ENCODE results near the gene CAPN12. TPM values are rescaled to one million over a fixed set of nuclear protein-coding genes. Genes with fewer than 3 reads are reported as not detected.

CAPN12 gene
- polyA plus RNA-seq, 1 of the 3 experiments (the other 2 are of a cell fraction): 3.0 TPM

GRCh38 chr19:38717855-38718254 is 26.4 kb downstream of the CAPN12 start (continued):
- TF ChIP-seq USF1 (IDR thresholded peaks at IDR 0.05; ENCODE audit: borderline replicate concordance, low read depth): no peak
- no peak for TF ChIP-seq CTCF (IDR thresholded peaks at IDR 0.05)

- POLR2A ChIA-PET: no interaction called here
- H4K20me1 ChIP-seq (ENCODE audit: insufficient read depth): 0 out of 2 replicates have a peak, but pooled peaks cover 4% of the 10 kb centered on the region
Measured at GRCh38 chr19:38717051-38717450, 27.2 kb downstream of the CAPN12 start.

More at GRCh38 chr19:38717051-38717450, 27.2 kb downstream of the CAPN12 start:
- DNase-seq: no peak
- Histone ChIP-seq H2AFZ (ENCODE audit: low read depth) (no peak overlapping the region), H3K4me1 (ENCODE audit: control insufficient read depth in 1 of 2, insufficient read depth in 2 of 2, low read depth in 1 of 2, low read length in 1 of 2) (peaks cover 0 to 15% of the 10 kb centered on the region in 2 experiments; a peak in 1 of 4 replicates), H3K9me3 (no peaks in the 10 kb centered on the region), H3K27ac (ENCODE audit: low read depth in 2 of 2, low read length in 1 of 2) (no peak overlapping the region), H3K4me3 (ENCODE audit: low read depth in 2 of 2, low read length in 1 of 2) (no peak overlapping the region), H3K9ac (no peak overlapping the region), H3F3A (replicated peaks; ENCODE audit: insufficient read depth) (peaks cover 8% of the 10 kb centered on the region), H3K4me2 (no peak overlapping the region), H3K9me2 (no peaks in the 10 kb centered on the region), H3K79me2 (ENCODE audit: insufficient read depth) (peaks cover 40% of the 10 kb centered on the region; the same call in 1 of the 2 replicates), H3K36me3 (replicated peaks in 1 of 2; ENCODE audit: control insufficient read depth in 1 of 2, insufficient read depth in 2 of 2, low read length in 1 of 2) (peaks cover 61 to 71% of the 10 kb centered on the region in 2 experiments), H3K27me3 (ENCODE audit: insufficient read depth) (no peaks in the 10 kb centered on the region)
- CTCF ChIA-PET: interaction anchor here (1.2 kb wide), 1 partner anchor 13 kb away, joined by 3 read pairs; no protein-coding TSS in a partner anchor
- TF ChIP-seq ZBTB33 (IDR thresholded peaks at IDR 0.05; ENCODE audit: borderline replicate concordance, low read depth): no peak
- TF ChIP-seq EZH2phosphoT487 (IDR thresholded peaks at IDR 0.05; ENCODE audit: borderline replicate concordance, low read depth): no peak
- TF ChIP-seq CHD2 (IDR thresholded peaks at IDR 0.05; ENCODE audit: low read length, partially characterized antibody): no peak
- no peak for TF ChIP-seq REST (IDR thresholded peaks at IDR 0.05; ENCODE audit: low read depth, low read length)
- no peak for TF ChIP-seq NFIC (IDR thresholded peaks at IDR 0.05; ENCODE audit: borderline replicate concordance)
- TF ChIP-seq RXRA (IDR thresholded peaks at IDR 0.05; ENCODE audit: borderline replicate concordance, low read depth): no peak
- no peak for TF ChIP-seq TCF12 (IDR thresholded peaks at IDR 0.05)
- TF ChIP-seq GABPA (IDR thresholded peaks at IDR 0.05; ENCODE audit: low read depth): no peak
- TF ChIP-seq IRF3 (IDR thresholded peaks at IDR 0.05; ENCODE audit: low read depth, low read length): no peak
- no peak for TF ChIP-seq MXI1 (IDR thresholded peaks at IDR 0.05; ENCODE audit: low read depth, low read length)
- TF ChIP-seq RCOR1 (IDR thresholded peaks at IDR 0.05; ENCODE audit: low read length): no peak
- no peak for TF ChIP-seq FOSL2 (IDR thresholded peaks at IDR 0.05; ENCODE audit: borderline replicate concordance, low read depth)
- no peak for TF ChIP-seq JUND (IDR thresholded peaks at IDR 0.05)
- 99% methylated on average over 14 of the region's 17 CpGs for WGBS (ENCODE audit: low lambda C conversion rate)
